Lower lobe of right lung (tissue), 2 donors: ENCODE data around the gene UGT2B7. TPM values are rescaled to one million over a fixed set of nuclear protein-coding genes. Genes with fewer than 3 reads are reported as not detected.

Source experiments
- ATAC-seq, 2 donors: fragments of 200-7000 bp; cut with Tn5 transposase; one replicate each; pipeline ENCODE4 v1.9.1; 2020 to 2022; ENCODE audit warnings: mild to moderate bottlenecking in 2 of 2, moderate library complexity in 2 of 2
- DNase-seq: peaks from one replicate; pipeline ENCODE4 v3.0.0-alpha.2; 2020
- H3K27ac ChIP-seq: fragments of 200-600 bp; one replicate; pipeline ENCODE4 v1.8.0; 2022
- H3K27me3 ChIP-seq: fragments of 200-600 bp; one replicate; pipeline ENCODE4 v1.8.0; 2022; ENCODE audit warnings: low read depth
- H3K36me3 ChIP-seq: fragments of 200-600 bp; one replicate; pipeline ENCODE4 v1.8.0; 2022; ENCODE audit warnings: mild to moderate bottlenecking
- H3K4me1 ChIP-seq: fragments of 200-600 bp; one replicate; pipeline ENCODE4 v1.8.0; 2022
- H3K4me3 ChIP-seq: fragments of 200-600 bp; one replicate; pipeline ENCODE4 v1.8.0; 2022; ENCODE audit warnings: mild to moderate bottlenecking
- H3K9me3 ChIP-seq: fragments of 200-600 bp; one replicate; pipeline ENCODE4 v1.8.0; 2022
- CTCF ChIP-seq: fragments of 200-600 bp; IDR thresholded peaks from one replicate; pipeline ENCODE4 v1.8.0; 2022; ENCODE audit warnings: antibody characterized with exemption, mild to moderate bottlenecking
- intact Hi-C: fragments of 100-400 bp; cut with DNase I; formaldehyde crosslinking; loops from one replicate; pipeline ENCODE4 v1.11.0; 2022
- total RNA-seq: library from RNA; stranded (reverse); fragmentation: NEBNext Ultra II Directional; extraction: Animal tissue kit (Norgen Biotek cat#: 25700); gene quantifications from one replicate; pipeline ENCODE4 v1.2.1, GENCODE V29; 2021
- donor health status: DM: no; HTN: yes; CAD: no; lungs with severe emphysema.

UGT2B7 gene
- total RNA-seq, 1 donor from 2014 or later, result not detected

GRCh38 chr4:69064391-69064790, 31.9 kb upstream of the UGT2B7 start:
- H3K4me3 ChIP-seq, result no peak overlapping the region
- ATAC-seq (no peak), DNase-seq (no peak)
- intact Hi-C loops, result no loop called here
- no peaks in the 10 kb centered on the region for H3K27me3 ChIP-seq
- no peak for TF ChIP-seq CTCF
- H3K4me1 ChIP-seq, result no peaks in the 10 kb centered on the region
- no peaks in the 10 kb centered on the region for H3K36me3 ChIP-seq
- H3K9me3 ChIP-seq, result no peaks in the 10 kb centered on the region
- no peak overlapping the region for H3K27ac ChIP-seq

- no peak for ATAC-seq
- Histone ChIP-seq H3K9me3 (no peaks in the 10 kb centered on the region), H3K4me3 (no peak overlapping the region), H3K27me3 (no peaks in the 10 kb centered on the region), H3K36me3 (no peaks in the 10 kb centered on the region), H3K4me1 (no peaks in the 10 kb centered on the region), H3K27ac (no peak overlapping the region)
- intact Hi-C loops, result no loop called here
- DNase-seq, result no peak
- no peak for TF ChIP-seq CTCF
These were observed 29.3 kb upstream of the UGT2B7 start for GRCh38 chr4:69066945-69067344.

- DNase-seq (no peak), ATAC-seq (no peak)
- Histone ChIP-seq H3K4me1 (no peaks in the 10 kb centered on the region), H3K4me3 (no peak overlapping the region), H3K9me3 (no peaks in the 10 kb centered on the region), H3K27ac (no peak overlapping the region), H3K27me3 (no peaks in the 10 kb centered on the region), H3K36me3 (no peaks in the 10 kb centered on the region)
- intact Hi-C loops, result no loop called here
- no peak for TF ChIP-seq CTCF
These were observed 27.2 kb upstream of the UGT2B7 start for GRCh38 chr4:69069085-69069484.

GRCh38 chr4:69070590-69070989, 25.7 kb upstream of the UGT2B7 start:
- Histone ChIP-seq H3K27me3 (no peaks in the 10 kb centered on the region), H3K4me1 (no peaks in the 10 kb centered on the region), H3K4me3 (no peak overlapping the region), H3K9me3 (no peaks in the 10 kb centered on the region), H3K27ac (no peak overlapping the region), H3K36me3 (no peaks in the 10 kb centered on the region)
- no peak for TF ChIP-seq CTCF
- no peak for ATAC-seq
- intact Hi-C loops, result no loop called here
- no peak for DNase-seq

GRCh38 chr4:69071286-69071685, 25.0 kb upstream of the UGT2B7 start:
- no peak overlapping the region for H3K27ac ChIP-seq
- TF ChIP-seq CTCF, result no peak
- H3K36me3 ChIP-seq, result no peaks in the 10 kb centered on the region
- H3K4me1 ChIP-seq, result no peaks in the 10 kb centered on the region
- no peaks in the 10 kb centered on the region for H3K27me3 ChIP-seq
- no peaks in the 10 kb centered on the region for H3K9me3 ChIP-seq
- no peak for DNase-seq
- H3K4me3 ChIP-seq, result no peak overlapping the region
- intact Hi-C loops, result no loop called here
- ATAC-seq, result no peak

GRCh38 chr4:69073375-69073774, 22.9 kb upstream of the UGT2B7 start:
- DNase-seq (no peak), ATAC-seq (no peak)
- Histone ChIP-seq H3K27me3 (no peaks in the 10 kb centered on the region), H3K4me3 (no peak overlapping the region), H3K9me3 (no peaks in the 10 kb centered on the region), H3K36me3 (no peaks in the 10 kb centered on the region), H3K4me1 (no peaks in the 10 kb centered on the region), H3K27ac (no peak overlapping the region)
- TF ChIP-seq CTCF, result no peak
- intact Hi-C loops, result no loop called here
